ENCODE data around the gene APOH. TPM values are rescaled to one million over a fixed set of nuclear protein-coding genes. Genes with fewer than 3 reads are reported as not detected.

Gene APOH
- total and polyA plus RNA-seq, 5 experiments from 2014 or later, result not detected

GRCh38 chr17:66211047-66211810 is 18.0 kb downstream of the APOH start:
- no peak for DNase-seq
- no peak overlapping the region for H3K27ac Mint-ChIP-seq

GRCh38 chr17:66210208-66210574 is 19.0 kb downstream of the APOH start:
- Mint-ChIP-seq H3K9me3 (no peaks in the 10 kb centered on the region), H3K36me3 (no peaks in the 10 kb centered on the region), H3K4me1 (peaks cover 0 to 2% (median 1%) of the 10 kb centered on the region in 4 donors), H3K4me3 (no peak overlapping the region), H3K27ac (peak overlapping the region in 2 of 10 donors; percentile 6 to 14), H3K27me3 (peaks cover 0 to 4% (median 0%) of the 10 kb centered on the region in 5 donors)
- POLR2A ChIA-PET, result interaction anchor here (1.1 kb wide), 1 partner anchor 14 kb away, joined by 3 read pairs; no protein-coding TSS in a partner anchor
- ATAC-seq (no peak), DNase-seq (no peak)

More at GRCh38 chr17:66211047-66211810, 18.0 kb downstream of the APOH start:
- H3K27me3 Mint-ChIP-seq, result peaks cover 0 to 4% (median 3%) of the 10 kb centered on the region in 5 donors
- no peaks in the 10 kb centered on the region for H3K9me3 Mint-ChIP-seq
- no peak for ATAC-seq
- no peak overlapping the region for H3K4me3 Mint-ChIP-seq
- POLR2A ChIA-PET, result no interaction called here
- no peaks in the 10 kb centered on the region for H3K36me3 Mint-ChIP-seq
- H3K4me1 Mint-ChIP-seq, result peaks cover 0 to 2% (median 1%) of the 10 kb centered on the region in 4 donors

- H3K4me1 Mint-ChIP-seq, result peaks cover 0 to 5% (median 1%) of the 10 kb centered on the region in 4 donors
- H3K9me3 Mint-ChIP-seq, result peaks cover 0 to 3% (median 0%) of the 10 kb centered on the region in 9 donors
- peaks cover 0 to 4% (median 0%) of the 10 kb centered on the region in 5 donors for H3K27me3 Mint-ChIP-seq
- no peaks in the 10 kb centered on the region for H3K36me3 Mint-ChIP-seq
- DNase-seq, result no peak
- no peak for ATAC-seq
- H3K27ac Mint-ChIP-seq, result no peak overlapping the region
- POLR2A ChIA-PET, result no interaction called here
- no peak overlapping the region for H3K4me3 Mint-ChIP-seq
These were observed 21.3 kb downstream of the APOH start for GRCh38 chr17:66207936-66208335.

- peaks cover 0 to 3% (median 0%) of the 10 kb centered on the region in 9 donors for H3K9me3 Mint-ChIP-seq
- DNase-seq (no peak), ATAC-seq (no peak)
- peaks cover 7 to 22% (median 20%) of the 10 kb centered on the region in 4 donors for H3K4me1 Mint-ChIP-seq
- no peaks in the 10 kb centered on the region for H3K27me3 Mint-ChIP-seq
- peak overlapping the region in 4 of 10 donors; percentile 47 to 70 (median 54) for H3K27ac Mint-ChIP-seq
- no peaks in the 10 kb centered on the region for H3K36me3 Mint-ChIP-seq
- POLR2A ChIA-PET, result interaction anchor here (0.6 to 1.7 kb wide), 3 partner anchors 12 to 132 kb away, joined by 3 to 8 read pairs (median 6); partner anchors contain the start of gene CEP112
- no peak overlapping the region for H3K4me3 Mint-ChIP-seq
These were observed 25.8 kb downstream of the APOH start for GRCh38 chr17:66203274-66204015.

GRCh38 chr17:66200685-66201092 is 28.5 kb downstream of the APOH start:
- H3K27ac Mint-ChIP-seq, result peak overlapping the region in 7 of 10 donors; percentile 30 to 82 (median 64)
- peaks cover 7 to 22% (median 20%) of the 10 kb centered on the region in 4 donors for H3K4me1 Mint-ChIP-seq
- ATAC-seq (peak; percentile 23 to 36), DNase-seq (peak in 8 of 10 donors; percentile 19 to 64 (median 38))
- H3K27me3 Mint-ChIP-seq, result no peaks in the 10 kb centered on the region
- POLR2A ChIA-PET, result no interaction called here
- peaks cover 0 to 3% (median 0%) of the 10 kb centered on the region in 9 donors for H3K9me3 Mint-ChIP-seq
- no peaks in the 10 kb centered on the region for H3K36me3 Mint-ChIP-seq
- peak overlapping the region in 2 of 10 donors; percentile 31 to 65 for H3K4me3 Mint-ChIP-seq

GRCh38 chr17:66198242-66198641 is 31.0 kb downstream of the APOH start:
- POLR2A ChIA-PET, result no interaction called here
- H3K9me3 Mint-ChIP-seq, result no peaks in the 10 kb centered on the region
- H3K27me3 Mint-ChIP-seq, result no peaks in the 10 kb centered on the region
- DNase-seq (no peak), ATAC-seq (no peak)
- H3K36me3 Mint-ChIP-seq, result no peaks in the 10 kb centered on the region
- no peak overlapping the region for H3K27ac Mint-ChIP-seq
- peaks cover 7 to 24% (median 21%) of the 10 kb centered on the region in 4 donors for H3K4me1 Mint-ChIP-seq
- H3K4me3 Mint-ChIP-seq, result no peak overlapping the region

- Mint-ChIP-seq H3K4me3 (peak overlapping the region; percentile 77 to 91 (median 86)), H3K9me3 (no peaks in the 10 kb centered on the region), H3K27me3 (no peaks in the 10 kb centered on the region), H3K4me1 (peaks cover 4 to 25% (median 13%) of the 10 kb centered on the region in 4 donors), H3K36me3 (no peaks in the 10 kb centered on the region), H3K27ac (peak overlapping the region; percentile 77 to 98 (median 94))
- POLR2A ChIA-PET, result interaction anchor here (0.9 to 1.4 kb wide), 4 partner anchors 10 to 139 kb away, joined by 3 to 8 read pairs (median 3); no protein-coding TSS in a partner anchor
- ATAC-seq, result no peak
- DNase-seq, result no peak
These were observed 36.9 kb downstream of the APOH start for GRCh38 chr17:66192378-66192687.

GRCh38 chr17:66191593-66192377 is 37.4 kb downstream of the APOH start, which contains the start of gene CEP112:
CEP112 (minus strand) TSS chr17:66192133.
- peak; percentile 84 to 87 for ATAC-seq
- H3K27me3 Mint-ChIP-seq, result no peaks in the 10 kb centered on the region
- POLR2A ChIA-PET, result interaction anchor here (0.6 to 1.4 kb wide), 5 partner anchors 10 to 140 kb away, joined by 3 to 8 read pairs (median 3); no protein-coding TSS in a partner anchor

GRCh38 chr17:66190738-66191592 is 38.2 kb downstream of the APOH start:
- Mint-ChIP-seq H3K4me3 (peak overlapping the region; percentile 77 to 91 (median 86)), H3K36me3 (no peaks in the 10 kb centered on the region), H3K4me1 (peaks cover 4 to 25% (median 13%) of the 10 kb centered on the region in 4 donors), H3K27ac (peak overlapping the region; percentile 73 to 96 (median 86)), H3K9me3 (no peaks in the 10 kb centered on the region), H3K27me3 (no peaks in the 10 kb centered on the region)
- ATAC-seq (no peak), DNase-seq (peak in 2 of 10 donors; percentile 16 to 20)
- POLR2A ChIA-PET, result interaction anchor here (0.6 to 1.4 kb wide), 2 partner anchors 11 to 58 kb away, joined by 3 to 8 read pairs; no protein-coding TSS in a partner anchor

More at GRCh38 chr17:66191593-66192377, 37.4 kb downstream of the APOH start, which contains the start of gene CEP112:
- H3K27ac Mint-ChIP-seq, result peak within 1 kb of the TSS; percentile 82 to 98 (median 94)
- DNase-seq, result peak; percentile 84 to 95 (median 90)
- H3K4me3 Mint-ChIP-seq, result peak within 1 kb of the TSS; percentile 77 to 91 (median 86)
- H3K36me3 Mint-ChIP-seq, result no peaks in the 10 kb centered on the region
- peaks cover 4 to 25% (median 13%) of the 10 kb centered on the region in 4 donors for H3K4me1 Mint-ChIP-seq
- H3K9me3 Mint-ChIP-seq, result no peaks in the 10 kb centered on the region

- Mint-ChIP-seq H3K4me3 (no peak overlapping the region), H3K27ac (no peak overlapping the region), H3K36me3 (peaks cover 0 to 2% (median 0%) of the 10 kb centered on the region in 3 donors), H3K4me1 (peaks cover 4 to 19% (median 11%) of the 10 kb centered on the region in 4 donors), H3K9me3 (peaks cover 0 to 1% (median 0%) of the 10 kb centered on the region in 9 donors), H3K27me3 (peaks cover 0 to 5% (median 0%) of the 10 kb centered on the region in 5 donors)
- POLR2A ChIA-PET, result no interaction called here
- no peak for ATAC-seq
- no peak for DNase-seq
These were observed 41.5 kb downstream of the APOH start for GRCh38 chr17:66187718-66188117.

GRCh38 chr17:66185862-66186261 is 43.4 kb downstream of the APOH start:
- Mint-ChIP-seq H3K4me1 (peaks cover 0 to 6% (median under 1%) of the 10 kb centered on the region in 4 donors), H3K27ac (no peak overlapping the region), H3K36me3 (peaks cover 0 to 5% (median 4%) of the 10 kb centered on the region in 3 donors), H3K9me3 (peaks cover 0 to 1% (median 0%) of the 10 kb centered on the region in 9 donors), H3K4me3 (no peak overlapping the region), H3K27me3 (peaks cover 0 to 5% (median 0%) of the 10 kb centered on the region in 5 donors)
- POLR2A ChIA-PET, result no interaction called here
- DNase-seq (no peak), ATAC-seq (no peak)
